Brain microvascular endothelial cell (primary cell): ENCODE data around the gene CENPP.
A peak's percentile ranks its signal among the peaks of the same experiment; 100 is the strongest.

Experiments
- DNase-seq: peaks from one replicate; pipeline ENCODE4 v3.0.0-alpha.2; 2020
- H3K27ac ChIP-seq: fragments of 250-450 bp; sonication (Bioruptor Pico); 2 replicates; pipeline ENCODE4 v1.5.1; 2020; ENCODE audit warnings: mild to moderate bottlenecking, moderate library complexity
- H3K27me3 ChIP-seq: fragments of 250-450 bp; sonication (Bioruptor Pico); replicated peaks from 2 replicates; pipeline ENCODE4 v1.5.1; 2020; ENCODE audit warnings: mild to moderate bottlenecking
- H3K36me3 ChIP-seq: fragments of 250-450 bp; sonication (Bioruptor Pico); replicated peaks from 2 replicates; pipeline ENCODE4 v1.5.1; 2020; ENCODE audit warnings: mild to moderate bottlenecking
- H3K4me3 ChIP-seq: 2 replicates; pipeline ENCODE4 v1.5.1; 2011; ENCODE audit warnings: low read depth, mild to moderate bottlenecking, control low read depth, low read length, moderate library complexity
- in situ Hi-C: cut with HindIII; loops from 2 replicates; pipeline ENCODE4 v1.10.0; 2017; ENCODE audit warnings: low sequenced_read_pairs, low pct_ligation_motif_present
- TF ChIP-seq, protein P1 (sequence below): IDR thresholded peaks from 2 replicates; pipeline ENCODE4 v1.5.1; 2011; ENCODE audit warnings: low read depth, mild to moderate bottlenecking, moderate library complexity, low read length, control low read depth, inconsistent platforms; ENCODE audit errors: missing control alignments

The CENPP gene

DNA sequence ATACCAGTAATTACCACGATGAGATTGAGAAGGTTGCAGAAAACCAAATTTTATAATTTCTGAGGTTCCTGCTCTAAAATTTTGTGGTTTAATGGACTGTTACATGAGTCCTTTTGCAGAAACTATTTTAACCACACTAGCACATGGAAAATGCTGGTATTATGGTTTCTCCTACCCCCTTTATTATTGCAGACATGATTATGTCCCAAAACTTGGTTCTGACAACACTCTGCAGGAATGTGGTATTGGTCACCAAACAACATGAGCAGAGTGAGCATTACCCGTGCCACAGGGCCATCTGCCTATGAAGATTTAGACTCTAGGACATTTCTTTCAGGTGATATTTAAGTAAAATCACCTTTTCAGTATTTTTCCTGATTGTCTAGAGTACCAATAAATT lies 212.8 kb downstream of the CENPP start:
- Histone ChIP-seq H3K36me3 (no peaks in the 10 kb centered on the region), H3K27me3 (no peaks in the 10 kb centered on the region), H3K4me3 (no peak overlapping the region), H3K27ac (no peak overlapping the region)
- TF ChIP-seq, protein P1, sequence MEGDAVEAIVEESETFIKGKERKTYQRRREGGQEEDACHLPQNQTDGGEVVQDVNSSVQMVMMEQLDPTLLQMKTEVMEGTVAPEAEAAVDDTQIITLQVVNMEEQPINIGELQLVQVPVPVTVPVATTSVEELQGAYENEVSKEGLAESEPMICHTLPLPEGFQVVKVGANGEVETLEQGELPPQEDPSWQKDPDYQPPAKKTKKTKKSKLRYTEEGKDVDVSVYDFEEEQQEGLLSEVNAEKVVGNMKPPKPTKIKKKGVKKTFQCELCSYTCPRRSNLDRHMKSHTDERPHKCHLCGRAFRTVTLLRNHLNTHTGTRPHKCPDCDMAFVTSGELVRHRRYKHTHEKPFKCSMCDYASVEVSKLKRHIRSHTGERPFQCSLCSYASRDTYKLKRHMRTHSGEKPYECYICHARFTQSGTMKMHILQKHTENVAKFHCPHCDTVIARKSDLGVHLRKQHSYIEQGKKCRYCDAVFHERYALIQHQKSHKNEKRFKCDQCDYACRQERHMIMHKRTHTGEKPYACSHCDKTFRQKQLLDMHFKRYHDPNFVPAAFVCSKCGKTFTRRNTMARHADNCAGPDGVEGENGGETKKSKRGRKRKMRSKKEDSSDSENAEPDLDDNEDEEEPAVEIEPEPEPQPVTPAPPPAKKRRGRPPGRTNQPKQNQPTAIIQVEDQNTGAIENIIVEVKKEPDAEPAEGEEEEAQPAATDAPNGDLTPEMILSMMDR = no peak
- in situ Hi-C loops = no loop called here
- DNase-seq = peak; percentile 46

DNA sequence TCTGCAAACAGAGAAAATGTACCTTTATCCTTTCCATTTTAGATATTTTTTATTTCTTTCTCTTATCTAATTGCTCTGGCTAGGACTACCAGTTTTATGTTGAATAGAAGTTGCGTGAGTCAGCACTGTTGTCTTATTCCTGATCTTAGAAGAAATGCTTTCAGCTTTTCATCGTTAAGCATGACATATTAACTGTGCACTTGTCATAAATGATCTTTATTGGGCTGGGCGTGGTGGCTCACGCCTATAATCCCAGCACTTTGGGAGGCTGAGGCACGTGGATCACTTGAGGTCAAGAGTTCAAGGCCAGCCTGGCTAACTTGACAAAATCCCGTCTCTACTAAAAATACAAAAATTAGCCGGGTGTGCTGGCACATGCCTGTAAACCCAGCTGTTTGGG lies 218.2 kb downstream of the CENPP start:
- Histone ChIP-seq H3K4me3 (no peak overlapping the region), H3K27me3 (no peaks in the 10 kb centered on the region), H3K36me3 (no peaks in the 10 kb centered on the region), H3K27ac (no peak overlapping the region)
- no peak for DNase-seq
- TF ChIP-seq, protein P1 = no peak
- in situ Hi-C loops = no loop called here

DNA sequence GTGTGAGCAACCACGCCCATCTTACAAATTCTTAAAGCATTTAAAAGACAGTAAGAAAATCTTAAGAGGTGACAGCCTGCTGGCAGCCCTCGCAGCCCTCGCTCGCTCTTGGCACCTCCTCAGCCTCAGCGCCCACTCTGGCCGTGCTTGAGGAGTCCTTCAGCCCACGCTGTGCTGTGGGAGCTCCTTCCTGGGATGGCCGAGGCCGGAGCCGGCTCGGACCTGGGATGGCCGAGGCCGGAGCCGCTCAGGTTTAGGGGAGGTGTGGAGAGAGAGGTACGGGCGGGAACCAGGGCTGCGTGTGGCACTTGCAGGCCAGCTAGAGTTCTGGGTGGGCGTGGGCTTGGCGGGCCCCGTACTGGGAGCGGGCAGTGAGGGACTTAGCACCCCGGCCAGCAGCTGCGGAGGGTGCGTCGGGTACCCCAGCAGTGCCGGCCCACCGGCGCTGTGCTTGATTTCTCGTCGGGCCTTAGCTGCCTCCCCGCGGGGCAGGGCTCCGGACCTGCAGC lies 219.3 kb downstream of the CENPP start:
- Histone ChIP-seq H3K27me3 (no peaks in the 10 kb centered on the region), H3K4me3 (no peak overlapping the region), H3K27ac (no peak overlapping the region), H3K36me3 (no peaks in the 10 kb centered on the region)
- in situ Hi-C loops = no loop called here
- TF ChIP-seq, protein P1 = no peak
- DNase-seq = no peak

DNA sequence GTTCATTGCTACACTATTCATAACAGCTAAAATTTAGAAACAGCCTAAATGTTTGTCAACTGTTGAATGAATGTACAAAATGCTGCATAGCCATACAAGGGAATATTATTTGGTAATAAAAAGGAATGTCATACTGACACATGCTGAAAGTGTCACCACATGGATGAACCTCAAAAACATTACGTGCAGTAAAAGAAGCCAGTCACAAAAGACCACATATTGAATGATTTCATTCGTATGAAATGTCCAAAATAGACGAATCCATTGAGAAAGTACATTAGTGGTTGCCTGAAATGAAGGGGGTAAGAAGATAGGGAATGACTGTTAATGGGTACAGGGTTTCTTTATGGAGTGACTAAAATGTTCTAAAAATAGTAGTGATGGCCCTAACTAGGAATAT lies 221.6 kb downstream of the CENPP start:
- Histone ChIP-seq H3K27ac (no peak overlapping the region), H3K36me3 (no peaks in the 10 kb centered on the region), H3K27me3 (no peaks in the 10 kb centered on the region), H3K4me3 (no peak overlapping the region)
- in situ Hi-C loops = no loop called here
- DNase-seq = no peak
- TF ChIP-seq, protein P1 = no peak

DNA sequence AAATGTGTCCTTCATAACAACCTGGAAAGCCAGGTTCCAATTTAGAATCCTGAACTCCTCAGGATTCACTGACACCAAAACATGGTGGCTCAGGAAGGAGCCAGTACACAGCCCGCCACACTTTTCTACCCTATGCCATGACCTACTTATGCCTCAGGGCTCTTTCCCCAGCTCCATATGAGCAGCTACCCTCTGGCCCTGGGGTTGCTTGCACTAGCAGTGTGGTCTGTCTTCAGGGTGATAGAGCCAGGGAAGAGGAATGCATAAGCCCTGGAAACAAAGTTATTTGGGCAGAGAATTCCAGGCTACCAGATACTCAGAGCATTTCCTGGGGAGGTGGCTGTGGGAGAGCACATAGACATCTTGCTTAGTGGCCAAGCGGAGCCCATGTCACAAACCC lies 225.0 kb downstream of the CENPP start:
- no peak overlapping the region for H3K4me3 ChIP-seq
- H3K27me3 ChIP-seq = no peaks in the 10 kb centered on the region
- no peak for DNase-seq
- TF ChIP-seq, protein P1 = no peak
- H3K27ac ChIP-seq = no peak overlapping the region
- no peaks in the 10 kb centered on the region for H3K36me3 ChIP-seq
- in situ Hi-C loops = no loop called here
